ENCODE data around the gene KCNS1. TPM values are rescaled to one million over a fixed set of nuclear protein-coding genes. Genes with fewer than 3 reads are reported as not detected.

Gene KCNS1
- polyA plus RNA-seq, 2 donors: 0.04 to 0.15 TPM

DNA sequence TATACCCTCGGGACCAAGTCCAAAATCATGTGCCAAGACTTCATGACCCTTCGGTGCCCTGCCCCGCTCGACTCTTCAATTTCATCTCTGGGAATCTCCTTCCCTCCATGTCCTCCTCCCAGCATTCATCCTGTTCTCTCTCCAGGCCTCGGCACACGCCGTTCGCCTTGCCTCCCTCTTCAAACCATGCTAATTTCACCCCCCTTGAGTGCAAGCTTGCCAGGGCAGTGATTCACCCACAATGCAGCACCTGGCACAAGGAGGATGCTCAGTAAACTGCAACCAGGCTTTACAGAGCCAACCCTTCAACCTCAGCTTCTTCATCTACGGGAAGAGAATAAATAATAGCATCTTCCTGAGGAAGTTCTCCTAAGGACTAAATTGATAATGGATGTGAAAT is 4.1 kb downstream of the KCNS1 start:
- no peaks in the 10 kb centered on the region for H3K36me3 ChIP-seq (ENCODE audit: control insufficient read depth in 2 of 2, insufficient read depth in 2 of 2, low read length in 1 of 2)
- H3K4me3 ChIP-seq (ENCODE audit: low read depth in 1 of 2, low read length in 2 of 2): no peak overlapping the region
- WGBS, 2 donors: 59 to 74% methylated on average over 9 of the region's 9 CpGs
- peaks cover 0 to 11% of the 10 kb centered on the region in 2 donors for H3K9me3 ChIP-seq (ENCODE audit: control insufficient read depth in 2 of 2, insufficient read depth in 1 of 2, low read depth in 1 of 2, low read length in 1 of 2)
- H3K4me1 ChIP-seq (ENCODE audit: control insufficient read depth in 2 of 2, insufficient read depth in 2 of 2, low read length in 1 of 2): peaks cover 0 to 11% of the 10 kb centered on the region in 2 donors
- no peak overlapping the region for H3K27ac ChIP-seq (ENCODE audit: low read depth in 2 of 2, low read length in 1 of 2)
- peaks cover 0 to 10% of the 10 kb centered on the region in 2 donors for H3K27me3 ChIP-seq (ENCODE audit: control insufficient read depth in 1 of 2, insufficient read depth in 2 of 2, low read length in 2 of 2)

DNA sequence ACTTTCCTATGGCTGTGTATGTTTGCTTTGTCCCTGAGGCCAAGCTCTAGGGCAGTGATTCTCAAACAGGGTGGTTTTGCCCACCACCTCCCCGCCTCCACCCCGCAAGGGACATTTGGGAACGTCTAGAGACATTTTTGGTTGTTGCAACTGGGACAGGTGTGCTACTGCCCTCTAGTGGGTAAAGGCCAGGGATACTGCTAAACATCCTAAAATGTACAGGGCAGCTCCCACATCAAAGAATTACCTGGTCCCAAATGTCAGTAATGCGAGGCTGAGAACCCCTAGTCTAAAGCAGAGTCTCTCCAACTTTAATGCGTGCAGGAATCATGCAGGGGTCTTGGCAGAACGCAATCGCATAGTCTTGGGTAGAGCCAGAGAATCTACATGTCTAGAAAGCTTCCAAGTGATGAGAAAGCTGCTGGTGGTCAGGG is 5.1 kb downstream of the KCNS1 start:
- H3K9me3 ChIP-seq (ENCODE audit: control insufficient read depth in 2 of 2, insufficient read depth in 1 of 2, low read depth in 1 of 2, low read length in 1 of 2): peaks cover 0 to 11% of the 10 kb centered on the region in 2 donors
- peaks cover 0 to 10% of the 10 kb centered on the region in 2 donors for H3K27me3 ChIP-seq (ENCODE audit: control insufficient read depth in 1 of 2, insufficient read depth in 2 of 2, low read length in 2 of 2)
- H3K4me1 ChIP-seq (ENCODE audit: control insufficient read depth in 2 of 2, insufficient read depth in 2 of 2, low read length in 1 of 2): peaks cover 0 to 11% of the 10 kb centered on the region in 2 donors
- WGBS, 2 donors: 7% methylated on average over 7 of the region's 7 CpGs
- H3K36me3 ChIP-seq (ENCODE audit: control insufficient read depth in 2 of 2, insufficient read depth in 2 of 2, low read length in 1 of 2): no peaks in the 10 kb centered on the region
- H3K27ac ChIP-seq (ENCODE audit: low read depth in 2 of 2, low read length in 1 of 2): no peak overlapping the region
- H3K4me3 ChIP-seq (ENCODE audit: low read depth in 1 of 2, low read length in 2 of 2): no peak overlapping the region

DNA sequence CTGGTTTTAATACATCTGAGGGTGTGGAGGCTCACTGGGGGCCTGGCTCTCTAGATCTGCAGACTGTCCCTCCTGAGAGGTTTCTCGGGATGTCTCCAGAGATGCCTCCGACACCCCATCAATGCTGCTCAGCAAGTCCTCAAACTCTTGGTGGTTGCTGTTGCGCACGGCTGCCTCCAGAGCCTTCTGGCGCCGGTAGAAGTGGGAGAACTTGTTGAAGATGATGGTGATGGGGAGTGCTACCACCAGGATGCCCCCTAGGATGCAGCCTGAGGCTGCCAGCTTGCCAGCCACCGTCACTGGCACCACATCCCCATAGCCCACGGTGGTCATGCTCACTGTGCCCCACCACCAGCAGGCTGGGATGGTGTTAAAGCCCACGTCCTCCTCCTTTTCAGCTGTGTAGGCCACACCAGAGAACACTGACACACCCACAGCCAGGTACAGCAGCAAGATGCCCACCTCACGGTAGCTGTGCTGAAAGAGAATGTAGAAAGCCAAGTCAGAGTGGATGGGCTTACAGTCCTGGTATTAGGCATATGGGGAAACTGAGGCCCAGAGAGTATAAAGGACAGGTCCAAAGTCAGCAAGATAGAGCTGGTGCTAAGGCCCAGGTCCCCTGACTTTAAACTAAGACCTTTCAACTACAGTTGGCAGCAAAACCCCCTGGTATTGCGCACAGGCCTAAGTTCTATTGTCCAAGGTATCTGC is 5.9 kb downstream of the KCNS1 start:
- peaks cover 0 to 11% of the 10 kb centered on the region in 2 donors for H3K9me3 ChIP-seq (ENCODE audit: control insufficient read depth in 2 of 2, insufficient read depth in 1 of 2, low read depth in 1 of 2, low read length in 1 of 2)
- peaks cover 0 to 10% of the 10 kb centered on the region in 2 donors for H3K27me3 ChIP-seq (ENCODE audit: control insufficient read depth in 1 of 2, insufficient read depth in 2 of 2, low read length in 2 of 2)
- WGBS, 2 donors: 91 to 92% methylated on average over 11 of the region's 11 CpGs
- H3K4me3 ChIP-seq (ENCODE audit: low read depth in 1 of 2, low read length in 2 of 2): no peak overlapping the region
- peaks cover 0 to 11% of the 10 kb centered on the region in 2 donors for H3K4me1 ChIP-seq (ENCODE audit: control insufficient read depth in 2 of 2, insufficient read depth in 2 of 2, low read length in 1 of 2)
- H3K36me3 ChIP-seq (ENCODE audit: control insufficient read depth in 2 of 2, insufficient read depth in 2 of 2, low read length in 1 of 2): no peaks in the 10 kb centered on the region
- H3K27ac ChIP-seq (ENCODE audit: low read depth in 2 of 2, low read length in 1 of 2): no peak overlapping the region

GRCh38 chr20:45094201-45094600 is 6.7 kb downstream of the KCNS1 start:
- peaks cover 0 to 10% of the 10 kb centered on the region in 2 donors for H3K27me3 ChIP-seq (ENCODE audit: control insufficient read depth in 1 of 2, insufficient read depth in 2 of 2, low read length in 2 of 2)
- H3K4me1 ChIP-seq (ENCODE audit: control insufficient read depth in 2 of 2, insufficient read depth in 2 of 2, low read length in 1 of 2): peaks cover 0 to 11% of the 10 kb centered on the region in 2 donors
- peaks cover 0 to 11% of the 10 kb centered on the region in 2 donors for H3K9me3 ChIP-seq (ENCODE audit: control insufficient read depth in 2 of 2, insufficient read depth in 1 of 2, low read depth in 1 of 2, low read length in 1 of 2)
- H3K4me3 ChIP-seq (ENCODE audit: low read depth in 1 of 2, low read length in 2 of 2): no peak overlapping the region
- H3K27ac ChIP-seq (ENCODE audit: low read depth in 2 of 2, low read length in 1 of 2): no peak overlapping the region
- no peaks in the 10 kb centered on the region for H3K36me3 ChIP-seq (ENCODE audit: control insufficient read depth in 2 of 2, insufficient read depth in 2 of 2, low read length in 1 of 2)
- WGBS, 2 donors: 90 to 93% methylated on average over 2 of the region's 2 CpGs

DNA sequence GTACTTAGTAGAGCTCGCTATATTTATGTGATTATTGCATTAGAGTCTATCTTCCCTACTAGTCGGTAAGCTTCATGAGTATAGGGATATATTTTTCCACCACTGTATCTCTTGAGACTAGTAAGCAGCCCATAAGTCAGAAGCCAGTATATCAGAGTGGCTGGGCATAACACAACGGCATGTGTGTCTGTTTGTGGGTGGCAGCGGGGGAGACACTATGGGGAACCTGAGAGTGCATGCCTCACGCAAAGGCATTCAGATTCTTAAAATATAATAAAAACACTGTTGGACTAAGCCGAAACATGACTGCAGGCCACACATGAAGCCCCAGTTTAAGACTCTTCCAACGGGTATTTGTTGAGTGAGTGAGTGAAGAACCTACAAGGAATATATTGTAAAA is 8.0 kb downstream of the KCNS1 start:
- H3K27me3 ChIP-seq (ENCODE audit: control insufficient read depth in 1 of 2, insufficient read depth in 2 of 2, low read length in 2 of 2): peaks cover 0 to 6% of the 10 kb centered on the region in 2 donors
- H3K27ac ChIP-seq (ENCODE audit: low read depth in 2 of 2, low read length in 1 of 2): no peak overlapping the region
- WGBS, 2 donors: 93% methylated on average over 7 of the region's 7 CpGs
- no peak overlapping the region for H3K4me3 ChIP-seq (ENCODE audit: low read depth in 1 of 2, low read length in 2 of 2)
- peaks cover 0 to 6% of the 10 kb centered on the region in 2 donors for H3K4me1 ChIP-seq (ENCODE audit: control insufficient read depth in 2 of 2, insufficient read depth in 2 of 2, low read length in 1 of 2)
- H3K36me3 ChIP-seq (ENCODE audit: control insufficient read depth in 2 of 2, insufficient read depth in 2 of 2, low read length in 1 of 2): no peaks in the 10 kb centered on the region
- peaks cover 0 to 6% of the 10 kb centered on the region in 2 donors for H3K9me3 ChIP-seq (ENCODE audit: control insufficient read depth in 2 of 2, insufficient read depth in 1 of 2, low read depth in 1 of 2, low read length in 1 of 2)

- Histone ChIP-seq H3K36me3 (ENCODE audit: control insufficient read depth in 2 of 2, insufficient read depth in 2 of 2, low read length in 1 of 2) (no peaks in the 10 kb centered on the region), H3K9me3 (ENCODE audit: control insufficient read depth in 2 of 2, insufficient read depth in 1 of 2, low read depth in 1 of 2, low read length in 1 of 2) (no peaks in the 10 kb centered on the region)
- 83 to 85% methylated on average over 3 of the region's 3 CpGs for WGBS, 2 donors
Observed at GRCh38 chr20:45091366-45091765, 9.6 kb downstream of the KCNS1 start.

GRCh38 chr20:45090481-45090880 is 10.4 kb downstream of the KCNS1 start:
- Histone ChIP-seq H3K27me3 (ENCODE audit: control insufficient read depth in 1 of 2, insufficient read depth in 2 of 2, low read length in 2 of 2) (no peaks in the 10 kb centered on the region), H3K36me3 (ENCODE audit: control insufficient read depth in 2 of 2, insufficient read depth in 2 of 2, low read length in 1 of 2) (no peaks in the 10 kb centered on the region), H3K27ac (ENCODE audit: low read depth in 2 of 2, low read length in 1 of 2) (no peak overlapping the region), H3K9me3 (ENCODE audit: control insufficient read depth in 2 of 2, insufficient read depth in 1 of 2, low read depth in 1 of 2, low read length in 1 of 2) (no peaks in the 10 kb centered on the region), H3K4me3 (ENCODE audit: low read depth in 1 of 2, low read length in 2 of 2) (no peak overlapping the region), H3K4me1 (ENCODE audit: control insufficient read depth in 2 of 2, insufficient read depth in 2 of 2, low read length in 1 of 2) (no peaks in the 10 kb centered on the region)
- WGBS, 2 donors: 97 to 98% methylated on average over 3 of the region's 3 CpGs

More at GRCh38 chr20:45091366-45091765, 9.6 kb downstream of the KCNS1 start:
- Histone ChIP-seq H3K27me3 (ENCODE audit: control insufficient read depth in 1 of 2, insufficient read depth in 2 of 2, low read length in 2 of 2) (no peaks in the 10 kb centered on the region), H3K4me3 (ENCODE audit: low read depth in 1 of 2, low read length in 2 of 2) (no peak overlapping the region), H3K27ac (ENCODE audit: low read depth in 2 of 2, low read length in 1 of 2) (no peak overlapping the region), H3K4me1 (ENCODE audit: control insufficient read depth in 2 of 2, insufficient read depth in 2 of 2, low read length in 1 of 2) (no peaks in the 10 kb centered on the region)

- WGBS, 2 donors: 49 to 73% methylated on average over 7 of the region's 7 CpGs
- Histone ChIP-seq H3K4me3 (ENCODE audit: low read depth in 1 of 2, low read length in 2 of 2) (no peak overlapping the region), H3K27ac (ENCODE audit: low read depth in 2 of 2, low read length in 1 of 2) (no peak overlapping the region), H3K27me3 (ENCODE audit: control insufficient read depth in 1 of 2, insufficient read depth in 2 of 2, low read length in 2 of 2) (no peaks in the 10 kb centered on the region), H3K4me1 (ENCODE audit: control insufficient read depth in 2 of 2, insufficient read depth in 2 of 2, low read length in 1 of 2) (no peaks in the 10 kb centered on the region), H3K9me3 (ENCODE audit: control insufficient read depth in 2 of 2, insufficient read depth in 1 of 2, low read depth in 1 of 2, low read length in 1 of 2) (no peaks in the 10 kb centered on the region), H3K36me3 (ENCODE audit: control insufficient read depth in 2 of 2, insufficient read depth in 2 of 2, low read length in 1 of 2) (no peaks in the 10 kb centered on the region)
Observed at GRCh38 chr20:45088247-45088646, 12.7 kb downstream of the KCNS1 start.

GRCh38 chr20:45087814-45088213 is 13.1 kb downstream of the KCNS1 start:
- no peaks in the 10 kb centered on the region for H3K27me3 ChIP-seq (ENCODE audit: control insufficient read depth in 1 of 2, insufficient read depth in 2 of 2, low read length in 2 of 2)
- no peaks in the 10 kb centered on the region for H3K4me1 ChIP-seq (ENCODE audit: control insufficient read depth in 2 of 2, insufficient read depth in 2 of 2, low read length in 1 of 2)
- H3K36me3 ChIP-seq (ENCODE audit: control insufficient read depth in 2 of 2, insufficient read depth in 2 of 2, low read length in 1 of 2): no peaks in the 10 kb centered on the region
- H3K9me3 ChIP-seq (ENCODE audit: control insufficient read depth in 2 of 2, insufficient read depth in 1 of 2, low read depth in 1 of 2, low read length in 1 of 2): no peaks in the 10 kb centered on the region
- 27 to 52% methylated on average over 1 of the region's 1 CpG for WGBS, 2 donors
- H3K4me3 ChIP-seq (ENCODE audit: low read depth in 1 of 2, low read length in 2 of 2): no peak overlapping the region
- no peak overlapping the region for H3K27ac ChIP-seq (ENCODE audit: low read depth in 2 of 2, low read length in 1 of 2)
